ENCODE measurements around the gene SIGLEC11. TPM values are rescaled to one million over a fixed set of nuclear protein-coding genes. Genes with fewer than 3 reads are reported as not detected.

Gene SIGLEC11
- total and polyA plus RNA-seq, 2 of the 13 experiments (the other 11 are each of a cell fraction or from before 2014, with no cell fraction given): not detected

DNA sequence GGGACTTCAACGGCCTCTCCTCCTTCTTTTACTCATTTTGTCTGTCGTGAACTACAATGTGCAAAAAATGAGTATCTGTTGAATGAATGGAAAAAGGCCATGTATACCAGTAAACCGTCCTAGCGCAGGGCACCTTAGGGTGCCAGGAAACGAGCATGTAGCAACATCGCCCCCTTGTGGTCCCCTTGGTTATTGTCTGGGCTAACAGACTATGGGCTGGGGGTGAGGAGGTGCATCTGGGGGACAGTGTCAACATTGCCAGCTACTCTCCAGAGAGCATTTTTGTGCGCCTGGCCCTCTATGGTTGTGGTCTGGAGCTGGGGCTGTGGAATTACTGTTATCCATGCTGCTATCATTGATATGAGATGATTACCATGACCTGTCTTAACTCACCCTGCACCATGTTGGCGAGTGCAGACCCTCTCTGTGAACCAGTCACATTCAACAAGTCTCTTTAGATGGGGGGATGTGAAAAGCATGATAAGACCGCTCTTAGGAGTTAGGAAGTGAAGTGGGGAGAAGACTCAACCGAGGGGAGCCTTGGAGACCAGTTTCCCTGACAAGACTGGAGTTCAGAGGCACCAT is 22.8 kb upstream of the SIGLEC11 start (continued):
- TF ChIP-seq, protein P1, sequence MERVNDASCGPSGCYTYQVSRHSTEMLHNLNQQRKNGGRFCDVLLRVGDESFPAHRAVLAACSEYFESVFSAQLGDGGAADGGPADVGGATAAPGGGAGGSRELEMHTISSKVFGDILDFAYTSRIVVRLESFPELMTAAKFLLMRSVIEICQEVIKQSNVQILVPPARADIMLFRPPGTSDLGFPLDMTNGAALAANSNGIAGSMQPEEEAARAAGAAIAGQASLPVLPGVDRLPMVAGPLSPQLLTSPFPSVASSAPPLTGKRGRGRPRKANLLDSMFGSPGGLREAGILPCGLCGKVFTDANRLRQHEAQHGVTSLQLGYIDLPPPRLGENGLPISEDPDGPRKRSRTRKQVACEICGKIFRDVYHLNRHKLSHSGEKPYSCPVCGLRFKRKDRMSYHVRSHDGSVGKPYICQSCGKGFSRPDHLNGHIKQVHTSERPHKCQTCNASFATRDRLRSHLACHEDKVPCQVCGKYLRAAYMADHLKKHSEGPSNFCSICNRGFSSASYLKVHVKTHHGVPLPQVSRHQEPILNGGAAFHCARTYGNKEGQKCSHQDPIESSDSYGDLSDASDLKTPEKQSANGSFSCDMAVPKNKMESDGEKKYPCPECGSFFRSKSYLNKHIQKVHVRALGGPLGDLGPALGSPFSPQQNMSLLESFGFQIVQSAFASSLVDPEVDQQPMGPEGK (CRISPR knock-in tag; IDR thresholded peaks at IDR 0.05): peak; percentile 64; the same call in 1 of the 2 replicates
- peak; percentile 22; the same call in 1 of the 2 replicates for TF ChIP-seq NFATC3 (CRISPR knock-in tag; IDR thresholded peaks at IDR 0.05)
- peak; percentile 93 for TF ChIP-seq CTCF (CRISPR knock-in tag; IDR thresholded peaks at IDR 0.05)
- TF ChIP-seq KDM2A (CRISPR knock-in tag; IDR thresholded peaks at IDR 0.05; ENCODE audit: borderline replicate concordance, low read depth): peak; percentile 61; the same call in 1 of the 2 replicates
- TF ChIP-seq SALL1 (CRISPR knock-in tag; IDR thresholded peaks at IDR 0.05): 0 out of 2 replicates have a peak, but pooled peaks have one; percentile 29

- H2AFZ ChIP-seq (ENCODE audit: low read length): no peak overlapping the region
- in situ Hi-C loops (cut with HindIII; ENCODE audit: extremely low pct_ligation_motif_present, low pct_unique_long_range_greater_than_20kb) (no loop called here), intact Hi-C loops (cut with micrococcal nuclease; ENCODE audit: unreplicated experiment) (no loop called here)
- no peak for FAIRE-seq
- WGBS (ENCODE audit: low lambda C conversion rate): 86% methylated on average over 21 of the region's 21 CpGs
- no peak overlapping the region for H3K4me3 ChIP-seq (replicated peaks in 1 of 3; ENCODE audit: insufficient read depth in 1 of 3, low read depth in 2 of 3, low read length in 3 of 3)
- no peaks in the 10 kb centered on the region for H3K9me3 ChIP-seq (ENCODE audit: low read length)
- H3K9ac ChIP-seq (ENCODE audit: insufficient read depth, low read depth, low read length): no peak overlapping the region
- H3K4me2 ChIP-seq (ENCODE audit: low read depth, low read length): no peak overlapping the region
- no peak for DNase-seq (ENCODE audit: low spot score)
- H3K36me3 ChIP-seq (replicated peaks in 1 of 2; ENCODE audit: control insufficient read depth in 1 of 2, insufficient read depth in 2 of 2, low read length in 2 of 2): peaks cover 0 to 1% of the 10 kb centered on the region in 2 experiments; a peak in 2 of 5 replicates
- H3K79me2 ChIP-seq (ENCODE audit: insufficient read depth, low read length): no peaks in the 10 kb centered on the region
- POLR2A ChIA-PET: no interaction called here
- BruUV-seq (replicated peaks): no TSS peak
- CTCF ChIA-PET (ENCODE audit: low intra/inter-chr PET ratio, low total read pairs): interaction anchor here (3.4 kb wide), 1 partner anchor 44 kb away, joined by 91 read pairs; no protein-coding TSS in a partner anchor
- H3K27ac ChIP-seq (ENCODE audit: extremely low read length, insufficient read depth, low read length): no peak overlapping the region
- no peaks in the 10 kb centered on the region for H3K4me1 ChIP-seq (ENCODE audit: insufficient read depth, low read length)
- H3K27me3 ChIP-seq (ENCODE audit: control insufficient read depth in 1 of 2, insufficient read depth in 2 of 2, low read length in 2 of 2): no peaks in the 10 kb centered on the region
- H4K20me1 ChIP-seq (ENCODE audit: insufficient read depth, low read length): peaks cover 13% of the 10 kb centered on the region; the same call in 1 of the 2 replicates
- ATAC-seq: no peak
- TF ChIP-seq TERF1 (CRISPR knock-in tag; IDR thresholded peaks at IDR 0.05): no peak
- TF ChIP-seq ATF3 (CRISPR knock-in tag; IDR thresholded peaks at IDR 0.05): no peak
- no peak for TF ChIP-seq IRX3 (CRISPR knock-in tag; IDR thresholded peaks at IDR 0.05; ENCODE audit: borderline replicate concordance, low read depth)
- TF ChIP-seq FOXK1 (CRISPR knock-in tag; IDR thresholded peaks at IDR 0.05; ENCODE audit: borderline replicate concordance, low read depth): no peak
- TF ChIP-seq, protein P2, sequence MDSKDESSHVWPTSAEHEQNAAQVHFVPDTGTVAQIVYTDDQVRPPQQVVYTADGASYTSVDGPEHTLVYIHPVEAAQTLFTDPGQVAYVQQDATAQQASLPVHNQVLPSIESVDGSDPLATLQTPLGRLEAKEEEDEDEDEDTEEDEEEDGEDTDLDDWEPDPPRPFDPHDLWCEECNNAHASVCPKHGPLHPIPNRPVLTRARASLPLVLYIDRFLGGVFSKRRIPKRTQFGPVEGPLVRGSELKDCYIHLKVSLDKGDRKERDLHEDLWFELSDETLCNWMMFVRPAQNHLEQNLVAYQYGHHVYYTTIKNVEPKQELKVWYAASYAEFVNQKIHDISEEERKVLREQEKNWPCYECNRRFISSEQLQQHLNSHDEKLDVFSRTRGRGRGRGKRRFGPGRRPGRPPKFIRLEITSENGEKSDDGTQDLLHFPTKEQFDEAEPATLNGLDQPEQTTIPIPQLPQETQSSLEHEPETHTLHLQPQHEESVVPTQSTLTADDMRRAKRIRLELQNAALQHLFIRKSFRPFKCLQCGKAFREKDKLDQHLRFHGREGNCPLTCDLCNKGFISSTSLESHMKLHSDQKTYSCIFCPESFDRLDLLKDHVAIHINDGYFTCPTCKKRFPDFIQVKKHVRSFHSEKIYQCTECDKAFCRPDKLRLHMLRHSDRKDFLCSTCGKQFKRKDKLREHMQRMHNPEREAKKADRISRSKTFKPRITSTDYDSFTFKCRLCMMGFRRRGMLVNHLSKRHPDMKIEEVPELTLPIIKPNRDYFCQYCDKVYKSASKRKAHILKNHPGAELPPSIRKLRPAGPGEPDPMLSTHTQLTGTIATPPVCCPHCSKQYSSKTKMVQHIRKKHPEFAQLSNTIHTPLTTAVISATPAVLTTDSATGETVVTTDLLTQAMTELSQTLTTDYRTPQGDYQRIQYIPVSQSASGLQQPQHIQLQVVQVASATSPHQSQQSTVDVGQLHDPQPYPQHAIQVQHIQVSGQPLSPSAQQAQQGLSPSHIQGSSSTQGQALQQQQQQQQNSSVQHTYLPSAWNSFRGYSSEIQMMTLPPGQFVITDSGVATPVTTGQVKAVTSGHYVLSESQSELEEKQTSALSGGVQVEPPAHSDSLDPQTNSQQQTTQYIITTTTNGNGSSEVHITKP (CRISPR knock-in tag; IDR thresholded peaks at IDR 0.05; ENCODE audit: low read depth): no peak
Measured at GRCh38 chr19:49981603-49982593, 20.9 kb upstream of the SIGLEC11 start.
